ENCODE measurements around the gene ZNF587B.
"Not testable (repeated sequence)": the region's sequence is repeated elsewhere in the genome, so short reads cannot be mapped to it uniquely, and the experiment has no call there.

Gene ZNF587B

GRCh38 chr19:57812975-57813820 lies 16.9 kb upstream of the ZNF587B start:
- H3K36me3 ChIP-seq (ENCODE audit: insufficient read depth, low read length); H3K9me3 ChIP-seq (ENCODE audit: control insufficient read depth, insufficient read depth, low read length); H3K4me1 ChIP-seq (ENCODE audit: insufficient read depth, low read length): not testable (repeated sequence)
- H3K9ac ChIP-seq (ENCODE audit: low read depth, low read length), result peak overlapping the region; percentile 68; the same call in 1 of the 2 replicates

DNA sequence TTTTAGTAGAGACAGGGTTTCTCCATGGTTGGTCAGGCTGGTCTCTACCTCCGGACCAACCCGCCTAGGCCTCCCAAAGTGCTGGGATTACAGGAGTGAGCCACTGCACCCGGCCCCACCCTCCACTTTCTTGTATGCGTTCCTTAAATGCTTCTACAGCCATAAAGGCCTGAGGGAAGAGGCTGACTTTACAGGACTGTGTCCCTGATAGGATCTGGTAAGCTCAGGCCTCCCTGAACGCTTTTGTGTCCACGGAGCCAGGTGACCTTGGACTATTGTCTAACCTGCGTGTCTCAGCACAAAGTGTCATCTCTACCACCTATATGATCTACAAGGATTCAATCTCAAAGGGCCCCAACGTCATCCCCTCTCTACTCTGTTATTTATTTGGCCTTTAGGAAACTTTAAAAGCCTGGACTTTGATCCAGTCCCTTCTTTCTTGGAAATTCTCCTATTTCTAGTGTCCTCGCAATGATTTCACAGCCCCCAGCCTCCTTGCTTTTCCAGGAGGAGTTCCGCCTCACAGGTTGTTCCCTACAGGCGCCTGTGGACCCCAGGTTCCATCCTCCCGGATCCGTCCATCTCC lies 16.1 kb upstream of the ZNF587B start:
- Histone ChIP-seq H3K36me3 (ENCODE audit: insufficient read depth, low read length) (peaks cover 8% of the 10 kb centered on the region), H3K9me3 (ENCODE audit: control insufficient read depth, insufficient read depth, low read length) (no peaks in the 10 kb centered on the region), H3K4me1 (ENCODE audit: insufficient read depth, low read length) (peaks cover 10% of the 10 kb centered on the region), H3K9ac (ENCODE audit: low read depth, low read length) (peak overlapping the region; percentile 68)

GRCh38 chr19:57814505-57815246 lies 15.4 kb upstream of the ZNF587B start, which contains the start of gene ZNF552:
TSS of gene ZNF552 (minus strand) at chr19:57814913. CDS start at chr19:57814743, 170 bp downstream.
- peak within 1 kb of the TSS; percentile 68 for H3K9ac ChIP-seq (ENCODE audit: low read depth, low read length)

GRCh38 chr19:57815247-57816075 lies 14.6 kb upstream of the ZNF587B start:
- no peaks in the 10 kb centered on the region for H3K9me3 ChIP-seq (ENCODE audit: control insufficient read depth, insufficient read depth, low read length)
- peaks cover 8% of the 10 kb centered on the region for H3K36me3 ChIP-seq (ENCODE audit: insufficient read depth, low read length)
- peaks cover 10% of the 10 kb centered on the region for H3K4me1 ChIP-seq (ENCODE audit: insufficient read depth, low read length)
- H3K9ac ChIP-seq (ENCODE audit: low read depth, low read length), result peak overlapping the region; percentile 68; the same call in 1 of the 2 replicates

More at GRCh38 chr19:57814505-57815246, 15.4 kb upstream of the ZNF587B start, which contains the start of gene ZNF552:
- Histone ChIP-seq H3K4me1 (ENCODE audit: insufficient read depth, low read length) (peaks cover 10% of the 10 kb centered on the region), H3K36me3 (ENCODE audit: insufficient read depth, low read length) (peaks cover 8% of the 10 kb centered on the region), H3K9me3 (ENCODE audit: control insufficient read depth, insufficient read depth, low read length) (no peaks in the 10 kb centered on the region)

GRCh38 chr19:57816652-57817051 lies 13.4 kb upstream of the ZNF587B start:
- H3K9ac ChIP-seq (ENCODE audit: low read depth, low read length), result no peak overlapping the region
- H3K36me3 ChIP-seq (ENCODE audit: insufficient read depth, low read length), result peaks cover 8% of the 10 kb centered on the region
- H3K9me3 ChIP-seq (ENCODE audit: control insufficient read depth, insufficient read depth, low read length), result no peaks in the 10 kb centered on the region
- H3K4me1 ChIP-seq (ENCODE audit: insufficient read depth, low read length), result peaks cover 10% of the 10 kb centered on the region

- no peaks in the 10 kb centered on the region for H3K9me3 ChIP-seq (ENCODE audit: control insufficient read depth, insufficient read depth, low read length)
- H3K36me3 ChIP-seq (ENCODE audit: insufficient read depth, low read length), result peaks cover under 1% of the 10 kb centered on the region; the same call in 1 of the 2 replicates
- H3K4me1 ChIP-seq (ENCODE audit: insufficient read depth, low read length), result peaks cover 10% of the 10 kb centered on the region
Observed at GRCh38 chr19:57817976-57818375, 12.1 kb upstream of the ZNF587B start.

GRCh38 chr19:57818378-57818777 lies 11.7 kb upstream of the ZNF587B start:
- Histone ChIP-seq H3K9ac (ENCODE audit: low read depth, low read length) (peak overlapping the region; percentile 98; the same call in 1 of the 2 replicates), H3K4me1 (ENCODE audit: insufficient read depth, low read length) (peaks cover 10% of the 10 kb centered on the region), H3K9me3 (ENCODE audit: control insufficient read depth, insufficient read depth, low read length) (no peaks in the 10 kb centered on the region), H3K36me3 (ENCODE audit: insufficient read depth, low read length) (no peaks in the 10 kb centered on the region)

More at GRCh38 chr19:57817976-57818375, 12.1 kb upstream of the ZNF587B start:
- no peak overlapping the region for H3K9ac ChIP-seq (ENCODE audit: low read depth, low read length)

GRCh38 chr19:57819475-57820148 lies 10.5 kb upstream of the ZNF587B start:
- Histone ChIP-seq H3K36me3 (ENCODE audit: insufficient read depth, low read length) (no peaks in the 10 kb centered on the region), H3K9me3 (ENCODE audit: control insufficient read depth, insufficient read depth, low read length) (no peaks in the 10 kb centered on the region), H3K4me1 (ENCODE audit: insufficient read depth, low read length) (peaks cover 13% of the 10 kb centered on the region), H3K9ac (ENCODE audit: low read depth, low read length) (peak overlapping the region; percentile 98)

- peak overlapping the region; percentile 98; the same call in 1 of the 2 replicates for H3K9ac ChIP-seq (ENCODE audit: low read depth, low read length)
- peaks cover 13% of the 10 kb centered on the region for H3K4me1 ChIP-seq (ENCODE audit: insufficient read depth, low read length)
- no peaks in the 10 kb centered on the region for H3K36me3 ChIP-seq (ENCODE audit: insufficient read depth, low read length)
- H3K9me3 ChIP-seq (ENCODE audit: control insufficient read depth, insufficient read depth, low read length), result no peaks in the 10 kb centered on the region
Observed at GRCh38 chr19:57820599-57820998, 9.5 kb upstream of the ZNF587B start.

- not testable (repeated sequence) for H3K36me3 ChIP-seq (ENCODE audit: insufficient read depth, low read length); H3K9ac ChIP-seq (ENCODE audit: low read depth, low read length); H3K9me3 ChIP-seq (ENCODE audit: control insufficient read depth, insufficient read depth, low read length)
- H3K4me1 ChIP-seq (ENCODE audit: insufficient read depth, low read length), result peaks cover 13% of the 10 kb centered on the region
Observed at GRCh38 chr19:57821095-57821494, 9.0 kb upstream of the ZNF587B start.

GRCh38 chr19:57821501-57821900 lies 8.6 kb upstream of the ZNF587B start:
- not testable (repeated sequence) for H3K36me3 ChIP-seq (ENCODE audit: insufficient read depth, low read length); H3K9me3 ChIP-seq (ENCODE audit: control insufficient read depth, insufficient read depth, low read length); H3K9ac ChIP-seq (ENCODE audit: low read depth, low read length)
- peaks cover 13% of the 10 kb centered on the region for H3K4me1 ChIP-seq (ENCODE audit: insufficient read depth, low read length)

- not testable (repeated sequence) for H3K36me3 ChIP-seq (ENCODE audit: insufficient read depth, low read length); H3K9ac ChIP-seq (ENCODE audit: low read depth, low read length); H3K9me3 ChIP-seq (ENCODE audit: control insufficient read depth, insufficient read depth, low read length)
- peaks cover 11% of the 10 kb centered on the region for H3K4me1 ChIP-seq (ENCODE audit: insufficient read depth, low read length)
Observed at GRCh38 chr19:57823155-57823554, 6.9 kb upstream of the ZNF587B start.

- H3K9me3 ChIP-seq (ENCODE audit: control insufficient read depth, insufficient read depth, low read length); H3K36me3 ChIP-seq (ENCODE audit: insufficient read depth, low read length); H3K9ac ChIP-seq (ENCODE audit: low read depth, low read length); H3K4me1 ChIP-seq (ENCODE audit: insufficient read depth, low read length): not testable (repeated sequence)
Observed at GRCh38 chr19:57823608-57824007, 6.5 kb upstream of the ZNF587B start.
